Dermis microvascular lymphatic vessel endothelial cell (primary cell): Measurements from ENCODE around the gene MGME1. TPM values are rescaled to one million over a fixed set of nuclear protein-coding genes. Genes with fewer than 3 reads are reported as not detected.
A peak's percentile ranks its signal among the peaks of the same experiment; 100 is the strongest.

Experiments used
- DNase-seq, 2 donors: peaks; one replicate each; pipeline versions ENCODE4 v3.0.0 to v3.0.0-alpha.2; 2010; ENCODE audit warnings: low read depth in 2 of 2
- total RNA-seq: library from RNA; depleted of rRNA; stranded (reverse); fragments of >200 nt; gene quantifications from 2 replicates; pipeline ENCODE4 v1.2.1, GENCODE V29; 2014

Gene MGME1
- total RNA-seq, 1 donor from 2014 or later: 12.5 TPM

DNA sequence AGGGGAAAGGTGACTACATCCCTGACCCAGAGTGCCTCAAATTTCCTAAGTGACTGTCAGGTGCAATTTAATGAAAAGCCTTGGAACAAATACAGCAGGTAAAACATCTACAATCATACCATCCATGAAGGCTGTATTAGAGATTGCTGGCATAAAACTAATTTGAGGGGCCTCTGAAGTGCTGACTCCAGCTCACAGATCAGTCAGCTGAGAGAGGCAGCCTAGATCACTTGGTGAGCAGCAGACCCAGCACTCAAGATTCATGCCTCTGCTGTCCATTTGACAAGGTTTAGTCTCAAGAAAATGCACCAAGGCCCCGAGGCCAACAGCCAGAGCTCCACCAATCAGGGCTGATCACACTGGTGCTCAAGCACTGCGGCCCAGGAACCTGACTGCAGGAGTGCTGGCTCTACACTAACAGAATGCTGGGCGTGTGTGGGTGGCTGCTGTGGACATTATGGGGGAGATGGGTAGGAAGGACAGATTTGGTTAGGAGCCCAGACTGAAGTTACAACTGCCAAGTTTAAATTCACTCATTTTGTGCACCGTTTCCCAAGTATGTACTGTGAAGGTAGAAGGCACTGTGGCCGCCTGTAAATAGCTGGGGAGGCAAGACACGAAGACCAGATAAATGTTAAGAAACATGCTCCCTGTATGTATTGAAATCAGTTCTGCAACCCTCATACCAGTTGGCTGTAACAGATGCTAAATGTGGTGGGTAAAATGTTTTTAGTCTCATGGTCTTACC, 28.4 kb upstream of the MGME1 start:
- no peak for DNase-seq

DNA sequence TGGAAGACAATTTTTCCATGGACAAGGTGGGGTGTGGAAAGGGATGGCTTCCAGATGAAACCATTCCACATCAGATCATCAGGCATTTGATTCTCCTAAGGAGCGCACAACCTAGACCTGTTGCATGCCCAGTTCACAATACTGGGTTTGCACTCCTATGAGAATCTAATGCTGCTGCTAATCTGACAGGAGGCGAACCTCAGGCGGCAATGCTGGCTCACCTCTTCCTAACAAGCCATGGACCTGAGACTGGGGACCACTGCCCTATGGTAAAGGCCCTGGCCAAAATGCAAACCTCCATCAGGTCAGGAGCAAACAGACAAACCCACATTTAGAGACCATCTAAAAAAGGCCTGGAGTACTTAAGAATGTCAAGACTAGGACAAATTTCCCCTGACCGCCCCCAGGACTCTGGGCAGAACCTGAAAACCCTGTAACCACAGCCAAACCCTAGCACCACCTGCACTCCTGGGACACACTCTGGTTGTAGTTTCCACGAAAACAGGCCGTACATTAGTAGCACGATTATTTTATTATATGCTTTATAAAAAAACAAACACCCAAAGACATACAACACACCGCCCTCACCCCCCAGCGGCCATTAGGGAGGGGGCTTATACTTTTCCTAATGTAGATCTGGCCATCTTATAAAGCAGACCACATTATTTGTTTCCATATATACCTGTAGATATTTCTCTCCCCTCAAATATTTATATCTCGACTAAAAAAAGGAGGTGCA, 27.6 kb upstream of the MGME1 start:
- DNase-seq: no peak

DNA sequence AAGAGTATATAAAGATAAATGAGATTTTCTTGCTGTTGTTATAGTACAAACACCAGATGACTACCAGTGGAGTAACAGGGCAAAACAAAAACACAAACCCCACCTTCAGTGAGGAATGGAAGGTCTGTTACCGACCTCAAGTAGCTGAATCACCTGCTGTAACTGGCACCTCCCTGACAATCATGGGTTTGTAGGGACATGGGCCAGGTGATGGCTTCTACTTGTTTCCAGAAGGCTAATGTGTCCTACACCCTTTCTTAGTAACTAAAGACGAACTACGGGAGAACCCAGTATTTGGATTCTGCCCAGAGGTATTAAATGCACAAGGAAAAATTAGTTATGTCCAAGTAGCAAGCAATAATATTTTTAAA, 27.0 kb upstream of the MGME1 start:
- no peak for DNase-seq

DNA sequence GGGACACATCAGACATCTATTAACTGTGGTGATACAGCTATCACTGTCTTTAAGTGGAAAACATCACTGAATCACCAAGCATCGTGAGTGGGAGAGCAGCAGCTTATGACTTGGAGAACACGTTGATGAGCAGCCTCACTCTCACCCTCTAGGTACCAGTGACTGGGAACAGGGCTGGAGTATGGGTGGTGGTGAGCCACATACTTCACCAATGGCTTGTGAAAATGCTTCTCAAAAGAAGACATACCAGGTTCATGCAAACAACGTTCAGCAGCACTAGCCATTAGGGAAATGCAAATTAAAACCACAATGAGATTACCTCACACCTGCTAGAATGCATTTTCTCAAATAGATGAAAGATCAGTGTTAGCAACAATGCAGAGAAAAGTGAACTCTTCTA, 25.5 kb upstream of the MGME1 start:
- DNase-seq: no peak

GRCh38 chr20:17944854-17945474, 23.9 kb upstream of the MGME1 start:
- no peak for DNase-seq

- DNase-seq: no peak
Measured at GRCh38 chr20:17946040-17946439, 22.8 kb upstream of the MGME1 start.

- DNase-seq: no peak
Measured at GRCh38 chr20:17946572-17947473, 22.0 kb upstream of the MGME1 start.

- DNase-seq: no peak
Measured at GRCh38 chr20:17947474-17947815, 21.4 kb upstream of the MGME1 start.

GRCh38 chr20:17948442-17948841, 20.4 kb upstream of the MGME1 start:
- DNase-seq: no peak

DNA sequence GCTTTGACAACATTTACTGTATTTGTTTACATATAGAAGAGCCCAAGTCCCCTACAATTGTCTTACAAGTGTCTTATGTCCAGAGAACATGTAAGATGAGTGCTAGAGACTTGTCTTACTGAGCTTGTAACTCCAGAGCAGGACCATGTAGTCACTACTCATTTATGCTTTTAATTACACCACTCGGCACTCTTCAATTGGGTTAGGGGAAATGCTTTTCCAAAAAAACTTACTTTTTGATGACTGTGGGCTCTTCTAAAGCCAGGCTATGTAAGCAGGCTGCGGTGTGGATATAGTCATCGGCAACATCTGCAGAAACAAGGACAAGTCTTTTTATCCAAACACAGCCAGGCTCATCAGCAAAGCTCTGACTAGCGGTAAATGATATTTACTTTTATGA, 18.9 kb upstream of the MGME1 start:
- DNase-seq: no peak

GRCh38 chr20:17950670-17951069, 18.1 kb upstream of the MGME1 start:
- no peak for DNase-seq

DNA sequence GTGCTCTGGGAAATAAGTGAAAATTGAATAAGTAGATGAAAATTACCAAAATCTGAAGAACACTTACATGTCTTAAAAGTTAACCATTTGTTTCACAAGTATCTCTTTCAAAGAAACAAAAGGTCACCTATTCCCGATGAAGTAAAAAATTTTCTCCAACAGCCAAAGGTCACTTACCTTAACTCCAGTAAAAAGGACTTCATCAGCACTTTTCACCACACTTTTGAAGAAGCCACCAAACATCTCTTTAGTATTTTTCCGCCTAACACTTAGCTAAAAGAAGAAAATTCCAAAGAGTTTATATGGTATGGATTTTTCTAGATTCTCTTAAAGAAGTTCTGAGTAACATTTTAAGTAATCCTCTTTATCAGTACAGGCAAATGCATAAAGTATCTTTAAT, 17.5 kb upstream of the MGME1 start:
- DNase-seq: no peak

- DNase-seq: no peak
Measured at GRCh38 chr20:17952692-17953684, 15.8 kb upstream of the MGME1 start.

DNA sequence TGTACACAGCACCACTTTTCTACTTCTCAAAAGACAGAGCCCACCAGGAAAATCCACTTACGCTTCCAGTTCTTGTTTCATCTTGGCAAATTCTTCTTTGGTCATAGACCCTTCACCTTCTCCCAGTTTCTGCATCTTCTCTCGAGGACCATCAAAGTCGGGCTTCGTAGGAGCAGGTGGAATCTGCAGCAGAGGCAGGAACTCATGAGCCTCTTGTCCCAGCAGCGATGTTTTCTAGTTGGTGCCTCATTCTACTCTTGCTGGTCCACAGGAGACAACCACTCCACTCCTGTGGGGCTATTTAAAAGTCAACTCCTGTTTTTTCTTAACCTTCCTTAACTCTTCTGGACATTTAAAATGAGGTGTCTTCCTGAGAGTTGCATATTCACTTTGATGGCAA, 14.9 kb upstream of the MGME1 start:
- no peak for DNase-seq

GRCh38 chr20:17955302-17955701, 13.5 kb upstream of the MGME1 start:
- no peak for DNase-seq

GRCh38 chr20:17956099-17956685, 12.6 kb upstream of the MGME1 start:
- DNase-seq: no peak

DNA sequence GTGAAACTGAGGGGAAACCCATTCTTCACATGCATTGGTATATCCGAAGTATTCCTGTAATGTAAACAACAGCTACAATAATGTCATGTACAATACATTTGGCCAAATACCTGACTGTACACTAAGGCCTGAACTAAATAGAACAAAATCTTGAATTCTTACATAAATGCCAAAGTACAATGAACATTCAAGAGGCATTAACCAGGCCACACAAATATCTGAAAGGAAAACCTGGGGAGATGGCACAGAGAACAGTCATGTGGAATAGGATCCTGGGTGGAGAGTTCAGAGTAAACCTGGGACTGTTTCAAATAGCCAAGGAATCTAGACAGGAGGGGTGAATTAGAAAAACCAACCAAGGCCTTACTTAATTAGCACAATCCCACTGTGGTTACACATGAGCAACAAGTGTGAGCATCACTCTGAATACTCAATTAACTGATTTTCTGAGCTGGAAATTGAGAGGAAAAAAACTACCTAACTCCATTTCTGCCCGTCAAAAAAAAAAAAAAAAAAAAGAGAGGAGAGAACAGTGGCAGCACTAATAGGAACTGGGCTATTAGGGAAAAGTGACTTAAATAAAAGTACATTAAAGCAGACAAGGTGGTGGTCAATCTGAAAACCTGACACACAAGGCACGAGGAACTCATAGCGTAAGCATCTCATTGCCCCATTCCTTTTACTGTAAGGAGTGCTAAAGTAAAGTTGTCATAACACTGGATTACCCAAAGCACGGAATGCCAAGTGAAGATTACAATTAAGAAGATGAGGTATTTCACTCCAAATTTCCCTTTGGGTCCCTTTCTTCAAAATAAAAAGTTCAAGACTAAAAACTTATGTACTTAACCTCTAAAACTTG, 11.1 kb upstream of the MGME1 start:
- DNase-seq: no peak

DNA sequence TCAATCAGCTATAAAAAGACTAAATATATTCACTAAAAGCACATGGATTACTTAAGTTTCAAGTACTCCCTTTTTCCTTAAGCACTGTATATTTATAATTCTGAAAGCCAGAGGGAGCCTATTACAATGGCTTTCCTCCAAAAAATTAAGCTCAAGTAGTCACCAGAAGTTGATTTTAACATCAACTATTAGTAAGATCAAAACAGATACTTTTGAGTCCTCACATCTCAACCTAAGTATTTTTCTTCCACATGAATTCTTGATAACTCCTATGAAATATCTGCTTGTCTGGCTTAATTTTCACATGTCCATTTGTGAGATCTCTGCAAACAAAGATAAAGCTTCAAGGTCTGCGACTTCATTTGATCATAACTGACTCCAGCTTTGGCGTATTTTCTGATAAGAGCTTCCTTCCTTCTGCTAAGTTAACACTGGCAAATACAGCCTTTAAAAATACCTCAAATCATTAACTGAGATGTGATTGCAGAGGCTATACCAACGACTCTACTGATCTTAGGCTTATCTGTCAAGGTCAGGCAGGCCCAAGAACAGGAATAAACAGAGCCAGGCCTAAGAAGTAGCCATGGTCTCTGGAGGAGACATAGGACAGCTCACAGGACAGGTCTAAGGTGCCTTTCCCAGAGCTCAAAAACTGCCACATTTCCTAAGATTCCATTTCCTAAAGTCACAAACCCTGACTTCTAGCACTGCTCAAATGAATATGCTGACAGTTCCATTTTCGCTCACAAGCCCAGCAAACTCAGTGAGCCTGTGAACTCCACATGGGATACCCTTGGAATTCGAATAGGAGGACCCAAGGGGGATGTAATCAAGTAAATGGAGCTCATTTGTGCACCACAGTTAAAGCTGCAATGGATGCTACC, 10.2 kb upstream of the MGME1 start:
- peak in 1 of 2 donors; percentile 35 for DNase-seq
